Coronary artery (tissue), 2 donors: ENCODE results near the gene TNFAIP8L3.

Experiments used
- DNase-seq: peaks from one replicate; pipeline ENCODE4 v3.0.0-alpha.2; 2017; ENCODE audit warnings: low spot score
- H3K27ac ChIP-seq, 2 donors: fragments of 200-600 bp; sonication (generic); one replicate each; pipeline ENCODE4 v1.5.1; 2016 to 2019
- H3K4me3 ChIP-seq: fragments of 200-600 bp; sonication (generic); 2 replicates; pipeline ENCODE4 v1.5.1; 2016; ENCODE audit warnings: mild to moderate bottlenecking, moderate library complexity
- TF ChIP-seq, protein P1 (sequence below): fragments of 200-600 bp; sonication (generic); IDR thresholded peaks from one replicate; pipeline ENCODE4 v1.5.1; 2019; ENCODE audit warnings: antibody characterized with exemption

The TNFAIP8L3 gene

DNA sequence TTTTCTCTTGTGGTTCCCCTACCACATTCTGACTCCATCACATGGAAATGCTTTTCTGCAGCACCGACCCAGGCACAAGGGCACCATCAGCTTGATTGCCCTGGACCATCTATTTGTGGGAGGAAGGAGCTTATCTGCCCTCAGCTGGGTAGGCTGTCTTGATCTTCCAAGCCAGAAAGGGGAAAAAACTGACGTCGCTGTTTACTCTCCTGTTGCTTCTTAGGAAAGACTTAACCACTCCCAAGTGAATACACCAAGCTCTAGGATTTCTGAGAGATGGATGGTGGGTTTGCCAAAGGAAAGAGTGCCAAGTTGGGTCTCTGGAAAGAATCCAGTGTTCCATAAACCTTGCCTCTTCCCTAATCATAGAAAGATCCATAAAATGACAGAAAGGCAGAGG is 4.0 kb downstream of the TNFAIP8L3 start:
- TF ChIP-seq, protein P1, sequence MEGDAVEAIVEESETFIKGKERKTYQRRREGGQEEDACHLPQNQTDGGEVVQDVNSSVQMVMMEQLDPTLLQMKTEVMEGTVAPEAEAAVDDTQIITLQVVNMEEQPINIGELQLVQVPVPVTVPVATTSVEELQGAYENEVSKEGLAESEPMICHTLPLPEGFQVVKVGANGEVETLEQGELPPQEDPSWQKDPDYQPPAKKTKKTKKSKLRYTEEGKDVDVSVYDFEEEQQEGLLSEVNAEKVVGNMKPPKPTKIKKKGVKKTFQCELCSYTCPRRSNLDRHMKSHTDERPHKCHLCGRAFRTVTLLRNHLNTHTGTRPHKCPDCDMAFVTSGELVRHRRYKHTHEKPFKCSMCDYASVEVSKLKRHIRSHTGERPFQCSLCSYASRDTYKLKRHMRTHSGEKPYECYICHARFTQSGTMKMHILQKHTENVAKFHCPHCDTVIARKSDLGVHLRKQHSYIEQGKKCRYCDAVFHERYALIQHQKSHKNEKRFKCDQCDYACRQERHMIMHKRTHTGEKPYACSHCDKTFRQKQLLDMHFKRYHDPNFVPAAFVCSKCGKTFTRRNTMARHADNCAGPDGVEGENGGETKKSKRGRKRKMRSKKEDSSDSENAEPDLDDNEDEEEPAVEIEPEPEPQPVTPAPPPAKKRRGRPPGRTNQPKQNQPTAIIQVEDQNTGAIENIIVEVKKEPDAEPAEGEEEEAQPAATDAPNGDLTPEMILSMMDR: no peak
- Histone ChIP-seq H3K4me3 (no peak overlapping the region), H3K27ac (peak overlapping the region; percentile 24 to 98)
- DNase-seq: no peak

DNA sequence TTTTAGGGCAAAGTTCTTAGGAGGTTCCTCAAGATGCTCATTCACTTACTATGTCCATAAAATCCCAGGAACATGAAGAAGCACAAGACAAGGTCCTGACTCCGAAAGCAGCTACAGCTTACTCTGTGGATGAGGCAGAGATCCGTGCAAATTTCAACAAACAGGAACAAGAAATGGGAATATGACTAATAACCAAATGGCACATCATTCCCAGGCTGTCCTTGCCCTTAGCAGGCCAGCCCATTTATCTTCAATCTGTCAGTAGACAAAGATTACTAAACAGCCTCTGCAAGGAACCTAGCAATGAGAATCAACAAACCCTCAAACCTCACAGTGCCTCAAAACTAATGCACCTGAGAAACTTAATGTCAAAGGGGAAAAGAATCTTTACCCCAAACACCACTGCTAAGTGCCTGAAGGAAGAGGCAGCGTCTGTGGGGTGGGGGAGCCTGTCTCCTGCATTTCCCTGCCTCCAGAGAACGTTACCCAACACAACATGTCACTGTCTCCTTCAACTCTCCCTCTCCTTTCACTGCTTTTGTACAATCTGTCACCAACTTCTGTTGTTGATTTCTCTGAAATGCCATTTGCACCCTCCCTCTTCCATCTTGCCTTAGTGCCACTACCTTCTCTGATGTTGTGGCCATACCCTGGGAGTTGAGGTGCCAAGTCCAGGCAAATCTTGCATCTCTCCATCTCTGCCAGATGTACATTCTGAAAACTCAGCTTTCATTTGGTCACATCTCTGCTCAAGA is 4.8 kb downstream of the TNFAIP8L3 start:
- H3K4me3 ChIP-seq: no peak overlapping the region
- TF ChIP-seq, protein P1: no peak
- DNase-seq: no peak
- peak overlapping the region; percentile 24 to 98 for H3K27ac ChIP-seq

DNA sequence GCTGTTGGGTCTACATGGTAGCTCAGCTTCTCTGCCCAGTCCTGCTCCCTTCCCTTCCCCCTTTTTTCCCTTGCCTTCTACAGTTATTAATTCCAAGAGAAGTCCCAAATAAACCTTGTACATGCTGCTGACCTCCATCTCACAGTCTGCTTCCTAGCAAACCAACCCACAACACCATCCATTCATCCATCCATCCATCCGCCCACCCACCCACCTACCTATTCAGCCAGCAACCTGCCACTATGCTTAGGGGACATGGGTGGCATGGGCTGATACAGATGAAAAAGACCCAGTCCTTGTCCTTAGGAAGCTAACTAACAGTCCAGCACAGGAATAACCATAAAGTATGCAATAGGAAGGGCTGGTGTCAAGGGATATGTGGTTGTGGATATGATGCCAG is 5.7 kb downstream of the TNFAIP8L3 start:
- H3K4me3 ChIP-seq: no peak overlapping the region
- no peak for DNase-seq
- TF ChIP-seq, protein P1: no peak
- H3K27ac ChIP-seq: peak overlapping the region; percentile 24 to 98

DNA sequence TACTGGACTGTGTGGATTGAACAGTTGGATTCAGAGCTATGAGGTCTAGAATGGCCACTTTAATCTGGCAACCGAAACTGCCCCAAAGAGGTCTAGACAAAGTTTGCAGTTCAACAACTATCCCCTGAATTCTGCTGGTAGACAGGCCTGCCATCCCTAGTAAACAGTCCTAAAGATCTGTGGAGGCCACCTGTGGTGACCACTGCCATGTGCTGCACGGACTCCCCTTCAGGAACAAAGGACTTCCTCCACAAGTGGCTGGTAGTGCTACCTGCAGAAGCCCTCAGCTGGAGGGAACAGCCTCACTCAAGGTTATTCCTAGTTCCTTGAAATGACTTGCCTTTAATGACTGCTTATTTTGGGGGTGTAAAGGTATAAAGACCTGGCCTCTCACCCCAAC is 6.1 kb downstream of the TNFAIP8L3 start:
- Histone ChIP-seq H3K4me3 (no peak overlapping the region), H3K27ac (peak overlapping the region; percentile 24 to 98)
- no peak for DNase-seq
- TF ChIP-seq, protein P1: no peak

DNA sequence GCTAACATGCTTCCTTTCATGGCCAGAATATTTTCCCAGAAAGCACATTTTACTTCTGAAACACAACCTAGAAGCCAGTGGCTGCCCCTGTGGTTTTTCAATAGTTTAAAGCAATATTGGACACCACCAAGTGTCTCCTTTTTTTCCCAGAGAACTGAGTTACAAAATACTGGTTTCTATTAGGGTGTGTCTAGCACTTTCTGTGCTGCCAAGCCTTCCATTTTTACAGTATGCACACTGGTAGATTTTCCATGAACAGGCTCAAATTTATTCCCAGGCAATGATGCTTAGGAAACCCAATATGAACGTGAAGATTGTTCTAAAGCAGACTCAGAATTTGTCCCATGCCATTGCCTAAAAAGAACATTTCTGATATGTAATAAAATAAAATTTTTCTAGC is 7.2 kb downstream of the TNFAIP8L3 start:
- no peak for DNase-seq
- TF ChIP-seq, protein P1: no peak
- Histone ChIP-seq H3K27ac (peak overlapping the region; percentile 75 to 98), H3K4me3 (no peak overlapping the region)

DNA sequence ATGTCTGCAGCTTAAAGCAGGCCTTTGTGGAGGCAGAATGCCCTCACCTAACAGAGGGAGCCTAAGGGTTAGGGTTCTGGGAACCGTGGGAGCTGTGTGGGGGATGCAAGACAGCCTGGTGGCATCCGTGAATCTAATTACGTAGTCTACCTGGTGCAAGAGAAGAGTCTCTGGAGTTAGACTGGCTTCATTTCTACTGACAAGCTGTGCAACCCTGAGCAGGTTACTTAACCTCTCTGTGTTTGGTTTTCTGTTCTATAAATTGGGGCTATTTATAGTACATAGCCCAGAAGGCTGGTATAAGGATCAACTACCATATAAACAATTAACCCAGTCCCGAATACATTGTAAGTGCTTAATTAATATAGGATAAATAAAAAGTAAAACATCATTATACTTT is 8.3 kb downstream of the TNFAIP8L3 start:
- Histone ChIP-seq H3K27ac (peak overlapping the region; percentile 63 to 71), H3K4me3 (no peak overlapping the region)
- DNase-seq: no peak
- TF ChIP-seq, protein P1: no peak

DNA sequence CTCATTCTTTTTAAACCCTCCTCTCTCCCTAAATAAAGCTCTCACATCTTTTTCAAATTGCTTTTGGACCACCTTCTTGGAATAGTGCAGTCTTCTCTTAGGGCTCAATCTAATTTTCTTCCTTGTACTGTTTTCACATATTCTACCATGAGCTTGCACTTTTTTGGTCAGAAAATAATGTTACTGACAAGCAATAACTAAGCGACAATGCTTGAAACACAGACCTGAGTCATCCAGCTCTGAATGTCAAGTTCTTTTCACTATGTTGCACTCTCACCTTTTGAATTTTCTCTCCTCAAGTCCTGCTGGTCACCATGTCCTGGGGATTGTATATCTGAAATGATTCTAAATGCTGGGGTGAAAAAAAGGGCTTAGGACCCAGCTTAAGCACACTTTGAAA is 8.9 kb downstream of the TNFAIP8L3 start:
- DNase-seq: no peak
- Histone ChIP-seq H3K4me3 (no peak overlapping the region), H3K27ac (peak overlapping the region; percentile 63 to 71)
- TF ChIP-seq, protein P1: no peak
